Body of pancreas (tissue), 4 donors: ENCODE results near the gene PHF21A.

Experiments used
- CTCF ChIP-seq, 7 experiments: fragments of 450-650 bp in 4 of 7; fragments of 200-600 bp in 3 of 7; sonication (generic) in 3 of 7; IDR thresholded peaks; one replicate each; pipeline ENCODE4 v1.5.1; 2016 to 2019; ENCODE audit warnings: antibody characterized with exemption in 7 of 7
- POLR2A ChIP-seq, 3 donors: fragments of 450-650 bp; IDR thresholded peaks; one replicate each; pipeline ENCODE4 v1.6.1; 2016; ENCODE audit warnings: antibody characterized with exemption in 3 of 3, mild to moderate bottlenecking in 2 of 3

- TF ChIP-seq CTCF (IDR thresholded peaks at IDR 0.05): no peak
- TF ChIP-seq POLR2A (IDR thresholded peaks at IDR 0.05): no peak
Measured at GRCh38 chr11:46057489-46057888, 63.8 kb downstream of the PHF21A start.
